Measurements from ENCODE around the gene ARL14EP.

Gene ARL14EP

DNA sequence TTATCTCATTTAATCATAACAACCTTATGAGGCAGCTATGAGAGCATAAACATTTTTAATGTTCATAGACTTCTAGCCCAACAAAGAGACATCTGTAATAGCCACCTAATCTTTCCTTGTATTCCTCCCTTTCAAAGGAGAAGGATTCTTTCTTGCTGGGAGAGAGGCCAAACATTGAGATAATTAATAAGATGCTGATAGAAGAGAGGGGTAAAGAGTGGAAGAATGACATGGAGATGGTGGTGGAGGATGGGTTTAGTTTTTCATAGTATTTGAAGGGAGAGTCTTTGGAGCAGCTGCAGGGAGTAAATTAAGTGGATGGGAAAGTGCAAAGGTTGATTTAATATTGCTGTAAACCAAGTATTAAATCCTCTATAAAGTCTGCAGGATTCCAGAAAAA, 57.9 kb downstream of the ARL14EP start:
- no peak for DNase-seq (ENCODE audit: low read depth, low spot score)

DNA sequence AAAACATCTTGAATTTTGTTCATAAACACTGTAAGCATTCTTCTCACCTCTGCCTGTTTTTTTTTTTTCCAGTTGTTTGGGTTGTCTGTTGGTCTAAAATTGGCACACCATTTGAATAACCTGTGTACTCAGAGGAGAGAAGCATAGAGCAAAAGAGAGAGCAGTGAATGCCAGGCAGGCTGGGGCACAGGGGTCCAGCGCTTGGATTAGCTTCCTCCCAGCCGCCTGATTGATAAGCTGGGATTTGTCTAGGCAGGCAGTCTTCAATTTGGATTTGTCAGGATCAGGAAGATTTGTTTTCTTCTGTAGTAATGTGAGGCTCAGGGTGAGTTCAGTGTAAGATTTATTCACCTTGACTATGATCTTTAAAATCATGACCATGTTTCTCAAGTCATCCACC, 59.0 kb downstream of the ARL14EP start:
- DNase-seq (ENCODE audit: low read depth, low spot score), result no peak
